Stimulated activated CD8-positive, alpha-beta memory T cell treated with anti-CD3 and anti-CD28 coated beads, Interleukin-2, amount 100 ng/mL, for 1 hour (primary cell): ENCODE data around the gene ZDHHC14.
A peak's percentile ranks its signal among the peaks of the same experiment; 100 is the strongest.
"Not testable (repeated sequence)": the region's sequence is repeated elsewhere in the genome, so short reads cannot be mapped to it uniquely, and the experiment has no call there.

Experiments
- DNase-seq, 2 donors: peaks; one replicate each; pipeline ENCODE4 v3.0.0-alpha.2; 2020; ENCODE audit warnings: low read depth in 2 of 2

Gene ZDHHC14

GRCh38 chr6:157381631-157382621 lies 936 bp downstream of the ZDHHC14 start:
- peak in 1 of 2 donors; percentile 41 for DNase-seq

GRCh38 chr6:157382821-157383220 lies 1.8 kb downstream of the ZDHHC14 start:
- DNase-seq: no peak

- no peak for DNase-seq
Measured at GRCh38 chr6:157383471-157383870, 2.5 kb downstream of the ZDHHC14 start.

- not testable (repeated sequence) for DNase-seq
Measured at GRCh38 chr6:157384962-157385361, 4.0 kb downstream of the ZDHHC14 start.

- DNase-seq: no peak
Measured at GRCh38 chr6:157385482-157385881, 4.5 kb downstream of the ZDHHC14 start.

- DNase-seq: no peak
Measured at GRCh38 chr6:157386023-157386422, 5.0 kb downstream of the ZDHHC14 start.

- no peak for DNase-seq
Measured at GRCh38 chr6:157386454-157386853, 5.5 kb downstream of the ZDHHC14 start.

GRCh38 chr6:157388924-157389323 lies 7.9 kb downstream of the ZDHHC14 start:
- no peak for DNase-seq

GRCh38 chr6:157390273-157391060 lies 9.5 kb downstream of the ZDHHC14 start:
- DNase-seq: no peak

GRCh38 chr6:157392927-157393668 lies 12.1 kb downstream of the ZDHHC14 start:
- no peak for DNase-seq

GRCh38 chr6:157393669-157394327 lies 12.8 kb downstream of the ZDHHC14 start:
- no peak for DNase-seq

- not testable (repeated sequence) for DNase-seq
Measured at GRCh38 chr6:157395199-157395598, 14.2 kb downstream of the ZDHHC14 start.

- DNase-seq: no peak
Measured at GRCh38 chr6:157396026-157396425, 15.0 kb downstream of the ZDHHC14 start.

GRCh38 chr6:157397660-157398059 lies 16.7 kb downstream of the ZDHHC14 start:
- no peak for DNase-seq

GRCh38 chr6:157398151-157398550 lies 17.2 kb downstream of the ZDHHC14 start:
- DNase-seq: no peak

GRCh38 chr6:157400676-157401075 lies 19.7 kb downstream of the ZDHHC14 start:
- no peak for DNase-seq

- no peak for DNase-seq
Measured at GRCh38 chr6:157401734-157402338, 20.8 kb downstream of the ZDHHC14 start.

- no peak for DNase-seq
Measured at GRCh38 chr6:157402996-157403685, 22.2 kb downstream of the ZDHHC14 start.

GRCh38 chr6:157403686-157404051 lies 22.7 kb downstream of the ZDHHC14 start:
- no peak for DNase-seq

- no peak for DNase-seq
Measured at GRCh38 chr6:157405986-157406385, 25.0 kb downstream of the ZDHHC14 start.
